GM19468 (cell line): Measurements from ENCODE around the gene TFAP2B.

Experiments used
- ATAC-seq: cut with Tn5 transposase; IDR thresholded peaks from one replicate; pipeline ENCODE4 v1.9.1; 2021; ENCODE audit warnings: mild to moderate bottlenecking, moderate library complexity, moderate number of reproducible peaks; ENCODE audit not compliant: unreplicated experiment; ENCODE audit errors: extremely low read depth

The TFAP2B gene

DNA sequence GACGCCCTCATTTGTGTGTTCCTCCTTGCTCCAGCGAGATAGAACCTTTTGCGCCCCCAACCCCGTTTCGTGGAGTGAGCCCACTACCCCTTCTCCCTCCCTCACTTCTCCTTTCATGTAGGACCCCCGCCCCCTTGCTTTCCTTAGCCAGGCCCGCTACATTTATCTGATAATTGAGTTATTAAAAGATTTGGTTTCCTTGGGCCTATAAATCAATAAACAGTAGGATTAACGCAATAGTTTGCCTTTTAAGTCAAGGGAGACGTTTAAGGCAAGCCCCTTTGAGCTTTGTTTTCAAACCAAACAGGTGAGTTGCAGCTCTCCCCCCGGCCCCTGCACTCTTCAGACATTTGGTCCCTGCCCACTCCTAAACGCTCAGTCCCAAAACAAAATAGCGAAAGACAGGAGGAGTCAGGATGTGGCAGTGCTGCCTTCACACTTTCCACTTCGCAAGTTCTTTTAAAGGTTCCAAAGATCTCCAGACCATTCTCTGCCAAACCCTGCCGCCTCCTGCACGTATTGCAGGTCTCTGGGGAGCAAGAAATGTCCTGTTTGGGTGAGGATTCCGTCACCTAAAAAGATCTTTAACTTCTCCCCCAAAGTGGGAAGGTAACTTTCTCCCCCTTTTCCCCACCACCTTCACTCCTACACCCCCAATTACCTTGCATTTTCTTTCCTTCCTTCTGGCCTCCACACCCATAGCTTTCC, 27.6 kb downstream of the TFAP2B start:
- ATAC-seq: no peak

DNA sequence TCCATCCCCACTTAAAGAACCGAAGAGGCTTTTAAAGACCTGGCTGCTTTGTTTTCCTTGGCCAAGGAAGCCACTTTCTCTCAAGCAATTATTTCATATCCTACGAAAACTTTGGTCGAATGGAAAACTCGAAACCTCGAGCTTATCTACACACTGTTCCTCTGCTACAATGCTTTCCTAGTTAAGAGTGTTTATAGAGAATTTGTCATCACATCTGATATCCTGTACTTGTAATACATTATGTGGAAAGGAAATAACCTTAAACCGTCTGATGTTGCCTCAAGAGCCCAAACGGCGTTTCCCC, 28.1 kb downstream of the TFAP2B start:
- ATAC-seq: no peak

DNA sequence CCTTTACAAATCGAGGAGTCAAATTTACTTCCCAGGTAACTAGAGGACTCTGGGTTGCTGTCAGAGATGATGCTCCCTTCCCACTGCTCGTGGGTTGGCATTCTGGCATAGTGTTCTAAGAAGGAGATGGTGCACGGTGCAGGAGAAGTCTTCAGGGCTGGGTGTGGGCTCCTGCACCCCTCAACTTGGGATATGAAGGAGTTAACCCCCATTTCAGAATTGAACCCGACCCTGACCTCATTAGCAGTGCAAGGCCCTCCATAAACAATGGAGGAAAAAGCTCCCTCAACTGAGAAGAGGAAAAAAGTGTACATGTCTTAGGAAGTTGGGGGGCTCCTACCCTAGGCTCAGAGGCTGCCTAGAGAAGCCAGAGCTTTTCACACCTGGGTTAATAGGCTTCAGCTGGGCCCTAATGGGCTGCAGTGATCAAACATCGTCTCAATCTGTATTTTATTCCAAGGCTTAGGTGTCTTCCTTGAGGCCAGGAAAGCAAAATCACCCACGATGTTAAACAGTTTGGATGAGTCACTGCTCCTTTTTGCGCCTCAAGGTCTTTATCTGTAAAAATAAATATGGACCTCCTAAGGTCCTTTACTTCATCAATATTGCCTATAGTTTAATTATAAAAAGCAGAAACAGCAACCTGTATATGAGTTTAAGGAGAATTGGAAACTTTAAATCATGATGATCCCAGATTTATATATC, 29.4 kb downstream of the TFAP2B start:
- ATAC-seq: no peak

DNA sequence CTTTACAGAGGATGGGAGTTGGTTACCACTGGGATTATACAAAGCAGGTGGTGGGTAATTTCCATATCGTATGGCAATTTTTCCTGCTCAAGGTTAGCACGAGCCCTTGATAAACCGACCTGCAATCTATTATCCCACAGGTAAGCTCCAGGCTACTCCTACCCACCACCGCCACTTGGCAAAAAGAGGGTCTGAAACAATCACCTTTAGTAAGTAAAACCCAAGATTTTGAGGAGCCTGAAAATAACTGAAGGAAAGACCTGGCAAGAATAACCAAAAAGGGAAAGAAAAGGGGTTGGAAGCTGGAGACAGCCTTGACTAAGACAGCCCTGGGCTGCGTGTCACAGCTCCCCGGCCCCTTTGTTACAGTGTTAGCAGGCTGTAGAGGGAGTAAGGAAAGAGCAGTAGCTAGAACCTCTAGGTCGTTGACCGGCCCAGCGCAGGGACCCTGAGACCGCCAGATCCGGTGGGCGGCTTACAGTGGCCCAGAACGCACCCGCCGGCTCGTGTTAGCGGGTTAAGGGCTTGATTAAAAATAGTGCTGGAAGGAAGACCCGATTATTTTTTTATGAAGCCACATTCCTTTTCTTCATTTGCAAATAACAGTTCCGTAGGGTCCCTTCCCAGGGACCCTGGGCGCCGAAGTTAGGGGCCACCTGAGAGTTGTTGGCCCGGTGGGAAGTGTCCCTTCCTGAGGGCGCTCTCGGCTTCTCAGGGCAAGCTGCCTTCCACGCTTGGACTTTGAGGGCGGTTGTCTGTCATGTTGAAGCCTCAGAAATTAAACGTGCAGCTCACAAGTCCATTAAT, 30.5 kb downstream of the TFAP2B start:
- no peak for ATAC-seq

DNA sequence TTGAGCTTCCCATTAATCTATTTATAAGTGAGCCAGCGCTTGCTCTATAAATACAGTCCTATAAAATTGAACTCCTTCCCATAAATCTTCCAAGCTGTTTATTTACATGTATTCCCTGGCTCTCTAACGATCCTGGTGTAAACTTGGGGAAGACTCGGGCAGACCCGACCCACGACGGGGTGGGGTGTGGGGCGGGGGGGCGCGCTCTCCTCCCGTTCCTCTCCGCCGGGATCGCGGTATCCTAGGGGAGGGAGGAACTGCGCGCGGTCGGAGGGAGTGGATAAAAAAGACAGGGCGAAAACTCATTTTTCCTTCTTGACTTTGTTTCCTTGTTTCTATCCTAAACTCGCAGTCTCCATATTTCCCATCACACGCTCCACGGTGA, 31.1 kb downstream of the TFAP2B start:
- ATAC-seq: no peak

DNA sequence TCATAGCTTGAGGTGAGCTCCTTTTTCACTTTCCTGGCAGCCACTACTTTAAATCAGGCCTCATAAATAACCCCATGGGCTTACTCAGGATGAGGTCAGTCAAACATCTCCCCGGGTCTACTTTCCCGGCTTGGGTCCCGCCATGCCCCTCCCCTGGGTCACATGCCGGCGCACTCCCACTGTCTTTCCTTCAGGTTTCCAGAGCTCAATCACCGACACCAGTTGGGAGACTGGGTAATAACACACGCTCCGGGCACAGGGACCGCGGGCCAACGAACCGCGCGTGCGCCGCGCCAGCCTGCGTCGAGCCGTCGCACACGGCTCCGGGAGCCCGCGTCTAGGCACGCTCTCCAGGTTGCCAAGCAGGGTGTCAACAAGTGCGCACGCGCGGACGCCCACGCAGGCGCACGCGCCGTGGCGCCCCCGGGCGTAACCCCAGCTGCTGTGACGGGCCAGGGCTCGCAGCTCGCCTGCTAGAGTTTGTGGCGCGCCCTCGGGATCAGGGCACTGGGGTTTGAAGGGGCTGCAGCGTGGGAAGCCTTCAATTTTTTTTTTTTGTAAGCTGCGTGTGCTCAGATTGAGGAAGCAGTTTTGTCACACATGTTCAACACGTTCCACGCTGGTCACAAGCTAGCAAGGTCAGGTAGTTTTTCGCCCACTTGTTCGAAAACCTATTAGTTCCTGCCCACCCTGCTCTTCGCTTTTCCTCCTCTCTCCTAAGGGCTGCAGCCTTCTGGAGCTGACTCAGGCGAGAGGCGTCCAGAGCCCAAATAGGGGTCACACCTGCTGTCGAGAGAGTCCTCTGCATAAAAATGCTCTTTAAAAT, 31.8 kb downstream of the TFAP2B start:
- ATAC-seq: no peak

DNA sequence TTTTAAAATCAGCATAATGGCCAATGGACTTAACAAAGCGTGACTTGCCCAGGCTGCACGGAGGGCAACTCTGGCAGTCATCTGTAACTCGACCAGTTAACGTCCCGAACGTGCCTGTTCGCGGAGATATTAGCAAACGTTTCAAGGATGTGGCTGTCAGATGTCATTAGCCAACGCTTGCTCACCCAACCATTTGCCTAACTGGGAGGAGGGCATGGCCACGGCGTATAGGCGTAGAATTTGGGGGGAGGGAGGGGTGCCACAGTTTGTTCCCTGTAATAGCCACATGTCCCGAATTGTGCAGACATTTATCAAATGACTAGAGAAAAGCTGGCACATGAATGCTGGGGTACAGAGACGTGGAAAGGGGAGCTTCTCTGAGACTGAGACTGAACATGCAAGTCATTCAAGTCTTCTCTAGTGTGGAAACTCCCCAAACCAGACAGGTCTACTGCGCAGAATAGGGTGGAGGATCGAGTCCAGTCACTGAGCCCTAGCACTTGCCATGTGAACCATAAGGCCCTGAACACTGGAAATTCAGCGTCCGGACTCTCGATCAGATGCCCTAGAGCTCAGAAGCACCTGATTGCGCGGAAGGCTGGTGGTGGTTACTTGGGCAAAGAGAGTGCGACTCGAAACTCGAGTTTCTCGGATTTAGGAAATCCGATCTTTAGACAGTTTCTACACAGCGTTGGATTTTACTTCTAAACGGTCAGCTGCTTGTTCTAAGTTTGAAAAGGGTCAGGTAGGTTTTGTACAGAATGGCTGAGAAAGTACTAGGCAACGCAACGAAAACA, 32.6 kb downstream of the TFAP2B start:
- no peak for ATAC-seq

DNA sequence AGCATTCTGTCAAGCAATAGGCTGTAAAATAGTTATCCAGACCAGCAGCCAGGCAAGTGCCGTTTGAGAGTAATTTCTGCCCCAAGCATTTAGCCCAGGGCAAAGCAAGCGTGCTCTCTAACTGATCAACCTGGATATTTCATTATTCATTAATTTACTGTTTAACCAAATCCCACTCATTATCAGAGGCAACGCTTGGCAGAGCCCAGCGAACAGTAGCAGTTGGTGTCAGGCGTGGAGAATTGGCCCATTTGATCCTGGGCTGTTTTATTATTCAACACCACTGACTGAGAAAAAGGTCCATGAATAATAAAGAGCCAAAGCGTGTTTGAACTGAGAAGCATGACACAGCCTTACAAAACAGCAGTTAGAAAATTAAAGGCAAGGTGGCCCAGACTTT, 35.3 kb downstream of the TFAP2B start:
- no peak for ATAC-seq

DNA sequence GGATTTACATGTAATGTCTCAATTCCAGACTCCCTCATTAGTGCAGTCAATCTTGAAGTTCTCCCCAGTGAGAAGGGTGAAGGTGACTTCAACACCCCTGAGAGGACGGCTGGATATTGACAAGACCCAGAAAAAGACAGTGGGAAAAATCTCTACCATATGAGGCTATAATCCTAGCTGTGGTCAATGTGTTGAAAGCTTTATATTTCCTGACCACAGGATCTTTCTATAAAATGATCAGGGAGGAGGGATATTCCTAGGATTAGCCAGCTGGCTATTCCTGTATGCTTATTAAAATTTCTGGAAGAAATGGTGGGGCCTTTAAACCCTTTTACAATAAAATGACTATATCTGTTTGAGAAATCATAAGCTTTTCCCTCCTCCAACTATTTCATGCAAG, 43.0 kb downstream of the TFAP2B start:
- no peak for ATAC-seq

DNA sequence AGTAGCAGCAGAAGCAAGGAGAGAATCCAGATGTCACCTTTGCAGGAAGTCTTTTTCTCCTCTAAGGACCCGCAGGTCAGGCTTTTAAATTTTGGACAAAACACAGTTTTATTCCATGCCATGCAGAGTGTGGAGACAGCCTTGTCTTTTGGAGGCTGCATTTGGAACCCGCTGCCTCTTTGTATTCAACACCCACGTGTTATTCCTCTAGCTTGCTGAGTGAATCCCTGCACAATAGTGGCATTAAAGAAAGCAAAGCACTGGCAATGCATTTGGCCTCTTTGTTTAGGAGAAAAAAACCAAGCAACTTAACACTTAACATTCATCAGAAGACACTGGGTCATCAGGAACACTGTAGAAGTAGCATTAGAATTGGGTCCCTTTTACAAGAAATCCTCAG, 43.5 kb downstream of the TFAP2B start:
- ATAC-seq: no peak

DNA sequence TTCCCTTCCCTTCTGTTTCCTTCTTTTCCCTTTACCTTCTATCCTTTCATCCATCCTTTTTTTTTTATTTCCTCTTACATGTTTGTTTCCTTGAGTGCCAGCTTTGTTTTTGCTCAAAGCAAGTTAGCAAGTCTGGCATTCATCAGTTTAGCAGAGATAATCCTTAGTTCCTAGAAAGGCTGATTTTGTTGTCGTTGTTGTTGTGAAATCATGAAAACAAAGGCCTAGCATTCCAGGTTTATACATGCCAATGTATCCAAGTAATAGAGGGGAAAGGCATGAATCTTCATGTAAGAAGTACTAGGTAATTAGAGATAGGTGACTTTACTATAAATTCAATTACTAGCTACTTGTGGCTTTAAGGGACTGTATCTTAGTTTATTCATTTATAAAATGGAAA, 45.9 kb downstream of the TFAP2B start:
- no peak for ATAC-seq

DNA sequence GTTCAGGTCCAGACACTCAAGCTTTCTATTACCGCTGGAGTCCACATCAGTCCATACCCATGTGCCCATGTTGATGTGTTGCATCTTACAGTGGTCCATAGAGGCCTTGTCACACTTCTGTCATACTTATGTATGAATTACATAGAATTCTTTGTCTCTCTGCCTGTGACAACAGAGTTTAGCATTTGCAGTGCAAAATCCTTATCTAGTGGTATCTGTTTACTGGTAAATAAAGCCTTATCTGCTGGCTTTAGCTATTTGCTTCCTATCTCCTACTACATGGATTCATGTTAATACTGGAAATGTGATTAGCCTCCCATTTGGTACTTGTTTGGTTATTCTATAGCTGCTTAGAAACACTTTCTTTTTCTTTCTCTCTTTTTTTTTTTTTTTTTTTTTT, 49.8 kb downstream of the TFAP2B start:
- ATAC-seq: no peak

DNA sequence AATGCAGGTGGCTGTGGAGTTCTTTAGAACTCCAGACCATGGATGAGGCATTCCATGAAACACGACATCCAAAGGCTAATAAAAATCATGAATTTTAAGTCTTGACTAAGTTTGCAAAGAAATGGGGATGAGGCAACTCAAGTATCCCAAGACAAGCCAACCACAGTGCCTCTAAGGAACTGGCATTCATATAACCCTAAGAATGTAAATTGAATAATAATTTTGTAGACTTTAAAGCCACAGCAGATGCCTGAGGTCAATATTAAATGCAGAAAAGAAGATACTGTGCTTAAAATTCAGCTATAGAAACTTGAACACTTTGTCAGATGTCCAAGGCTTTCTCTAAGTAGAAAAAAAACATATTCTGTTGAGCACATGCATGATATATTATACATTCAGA, 54.5 kb downstream of the TFAP2B start:
- ATAC-seq: no peak

DNA sequence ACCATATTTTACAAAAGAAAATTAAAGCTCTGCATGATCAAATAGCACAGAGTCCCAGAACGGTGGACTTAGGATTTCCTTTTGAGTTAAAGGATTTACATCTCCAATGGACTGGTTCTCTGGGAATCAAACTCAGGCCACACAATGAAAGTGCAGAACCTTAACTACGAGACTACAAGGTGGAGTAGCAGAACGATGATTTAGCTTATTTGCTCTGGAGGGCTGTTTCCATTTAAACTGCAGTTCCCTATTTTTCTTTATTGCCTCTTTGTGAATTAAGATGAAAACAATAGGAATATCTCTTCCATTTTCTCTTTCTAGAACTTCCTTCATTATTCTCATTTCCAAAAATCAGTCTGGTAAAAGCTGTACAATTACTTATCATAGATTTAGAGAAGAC, 65.7 kb downstream of the TFAP2B start:
- ATAC-seq: no peak

DNA sequence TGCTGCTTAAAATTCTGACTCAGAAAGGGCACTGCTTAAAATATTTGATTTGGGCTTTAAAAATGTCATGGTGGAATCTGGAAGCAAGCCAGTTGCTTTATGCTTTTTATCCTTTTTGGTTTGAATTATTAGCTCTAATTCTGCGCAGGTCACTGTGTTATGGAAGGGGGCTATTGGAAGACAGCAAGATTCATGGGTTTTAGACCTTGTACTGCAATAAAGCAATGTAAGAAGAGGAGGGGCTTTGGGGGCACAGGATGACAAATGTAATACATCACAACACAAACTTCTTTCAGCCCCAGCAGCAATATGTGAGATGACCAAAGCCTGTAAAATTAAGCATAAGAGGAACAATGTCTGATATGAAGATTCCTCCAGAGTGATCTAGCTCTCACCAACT, 68.4 kb downstream of the TFAP2B start:
- no peak for ATAC-seq

DNA sequence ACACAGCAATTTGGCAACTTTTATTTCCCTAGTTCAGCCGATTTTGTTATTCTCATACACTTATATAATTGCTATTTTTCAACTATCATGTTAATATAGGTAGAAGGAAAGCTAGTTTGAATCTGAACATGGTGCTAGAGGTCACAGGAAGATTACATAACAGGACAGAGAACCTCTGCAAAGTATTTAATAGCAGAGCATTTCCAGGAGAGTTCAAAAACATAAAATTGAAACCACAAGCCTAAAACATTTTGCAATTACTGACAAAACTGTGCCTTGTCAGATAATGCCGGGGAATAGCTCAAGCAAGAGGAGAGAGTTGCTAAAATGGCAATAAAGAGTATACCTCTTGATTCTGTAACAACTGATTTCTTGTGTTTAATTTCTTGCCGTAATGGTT, 70.8 kb downstream of the TFAP2B start:
- no peak for ATAC-seq

DNA sequence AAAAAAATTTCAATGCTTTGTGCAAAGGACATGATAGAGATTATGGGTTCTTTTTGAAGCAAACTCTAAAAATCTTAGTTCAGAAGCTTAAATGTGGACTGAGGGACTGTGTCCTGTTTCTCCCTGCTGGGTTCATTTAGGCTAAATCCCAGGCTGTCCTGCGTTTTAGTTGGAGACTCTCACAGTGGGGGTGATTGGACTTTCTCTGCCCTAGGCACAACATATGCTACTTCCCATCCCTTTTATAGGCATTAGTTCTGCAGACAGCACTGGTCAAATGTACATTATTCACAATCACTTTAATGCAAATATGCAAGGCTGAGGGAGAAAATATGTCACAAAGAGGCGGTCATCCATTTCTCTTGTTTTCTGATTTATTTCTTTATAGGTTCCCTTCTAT, 71.3 kb downstream of the TFAP2B start:
- no peak for ATAC-seq

DNA sequence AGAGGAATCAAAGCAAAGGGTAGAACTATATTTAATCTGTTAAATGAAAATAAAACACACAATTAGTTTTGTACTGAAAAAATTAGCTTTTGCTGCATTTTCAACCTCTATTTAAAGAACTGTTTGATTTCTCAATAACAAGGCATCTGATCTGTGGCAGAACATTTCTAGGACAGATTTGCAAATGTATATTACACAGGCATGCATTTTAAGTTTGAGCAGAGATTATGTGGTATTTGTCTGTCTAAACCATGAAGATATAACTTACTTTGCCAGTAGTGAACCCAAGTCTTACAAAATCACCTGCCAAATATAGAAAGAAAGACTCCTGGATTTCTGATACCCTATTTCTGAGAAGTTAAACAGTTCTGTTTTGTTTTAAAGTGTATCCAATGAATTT, 71.9 kb downstream of the TFAP2B start:
- no peak for ATAC-seq

DNA sequence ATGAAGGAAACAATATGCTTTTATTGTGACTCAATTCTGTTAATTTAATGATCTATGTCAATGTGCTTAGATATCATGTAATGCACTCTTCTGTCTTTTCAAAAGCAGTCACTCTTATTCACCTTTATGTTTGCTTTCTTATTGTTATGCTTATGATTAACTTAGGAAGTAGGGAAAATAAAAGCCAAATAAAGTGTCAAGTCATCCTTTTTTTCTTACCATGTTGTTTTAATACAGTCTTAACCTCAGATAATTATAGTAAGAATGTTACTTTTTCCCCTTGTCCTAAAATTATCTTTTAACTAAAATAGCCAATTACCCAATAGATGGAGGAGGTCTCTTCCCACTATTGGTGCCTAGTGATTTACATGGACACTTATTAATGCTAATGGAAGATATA, 72.6 kb downstream of the TFAP2B start:
- no peak for ATAC-seq
